ENCODE data around the gene PLCZ1. TPM values are rescaled to one million over a fixed set of nuclear protein-coding genes. Genes with fewer than 3 reads are reported as not detected.
A peak's percentile ranks its signal among the peaks of the same experiment; 100 is the strongest.

PLCZ1 gene
- polyA plus RNA-seq, 3 donors, result not detected

GRCh38 chr12:18723752-18724151, 14.1 kb downstream of the PLCZ1 start:
- H2AFZ ChIP-seq (ENCODE audit: insufficient read depth, low read depth, low read length, poor library complexity, severe bottlenecking), result no peak overlapping the region

GRCh38 chr12:18721452-18721851, 16.4 kb downstream of the PLCZ1 start:
- DNase-seq, result no peak
- Mint-ChIP-seq H3K27ac (no peak overlapping the region), H3K36me3 (no peaks in the 10 kb centered on the region), H3K4me1 (no peaks in the 10 kb centered on the region), H3K4me3 (no peak overlapping the region), H3K9me3 (peaks cover 0 to 5% (median 2%) of the 10 kb centered on the region in 7 donors), H3K27me3 (ENCODE audit: low read depth in 3 of 3) (no peaks in the 10 kb centered on the region)
- no peak for TF ChIP-seq CTCF (IDR thresholded peaks at IDR 0.05)
- Histone ChIP-seq H2AFZ (ENCODE audit: insufficient read depth, low read depth, low read length, poor library complexity, severe bottlenecking) (no peak overlapping the region), H3K36me3 (replicated peaks in 1 of 2; ENCODE audit: control insufficient read depth in 1 of 2, insufficient read depth in 2 of 2, low read length in 2 of 2) (no peaks in the 10 kb centered on the region), H3K4me1 (ENCODE audit: control insufficient read depth in 1 of 2, insufficient read depth in 2 of 2, low read length in 2 of 2) (no peaks in the 10 kb centered on the region), H3K9me3 (replicated peaks in 1 of 2; ENCODE audit: control insufficient read depth in 1 of 2, insufficient read depth in 1 of 2, low read length in 2 of 2) (no peaks in the 10 kb centered on the region), H3K9ac (ENCODE audit: insufficient read depth, low read length, poor library complexity, severe bottlenecking) (no peak overlapping the region), H3K4me3 (replicated peaks in 1 of 3; ENCODE audit: low read depth in 2 of 3, low read length in 3 of 3) (no peak overlapping the region), H3K4me2 (replicated peaks; ENCODE audit: extremely low read depth, low read length, poor library complexity, severe bottlenecking) (no peak overlapping the region), H3K79me2 (ENCODE audit: insufficient read depth, low read length) (no peaks in the 10 kb centered on the region), H4K20me1 (ENCODE audit: insufficient read depth, low read length) (no peaks in the 10 kb centered on the region), H3K27ac (ENCODE audit: low read depth in 1 of 2, low read length in 2 of 2) (no peak overlapping the region), H3K27me3 (ENCODE audit: control insufficient read depth in 2 of 2, insufficient read depth in 2 of 2, low read length in 2 of 2) (no peaks in the 10 kb centered on the region)
- no CpG with 5 or more reads among the region's 1 CpG for WGBS (ENCODE audit: insufficient coverage)
- intact Hi-C loops (cut with micrococcal nuclease), result no loop called here

More at GRCh38 chr12:18723752-18724151, 14.1 kb downstream of the PLCZ1 start:
- Histone ChIP-seq H3K27me3 (ENCODE audit: control insufficient read depth in 2 of 2, insufficient read depth in 2 of 2, low read length in 2 of 2) (no peaks in the 10 kb centered on the region), H3K4me2 (replicated peaks; ENCODE audit: extremely low read depth, low read length, poor library complexity, severe bottlenecking) (no peak overlapping the region), H3K36me3 (replicated peaks in 1 of 2; ENCODE audit: control insufficient read depth in 1 of 2, insufficient read depth in 2 of 2, low read length in 2 of 2) (no peaks in the 10 kb centered on the region), H3K9me3 (replicated peaks in 1 of 2; ENCODE audit: control insufficient read depth in 1 of 2, insufficient read depth in 1 of 2, low read length in 2 of 2) (peaks cover 0 to 4% of the 10 kb centered on the region in 2 donors), H3K27ac (ENCODE audit: low read depth in 1 of 2, low read length in 2 of 2) (no peak overlapping the region), H3K4me1 (ENCODE audit: control insufficient read depth in 1 of 2, insufficient read depth in 2 of 2, low read length in 2 of 2) (no peaks in the 10 kb centered on the region), H3K9ac (ENCODE audit: insufficient read depth, low read length, poor library complexity, severe bottlenecking) (no peak overlapping the region), H3K79me2 (ENCODE audit: insufficient read depth, low read length) (no peaks in the 10 kb centered on the region), H4K20me1 (ENCODE audit: insufficient read depth, low read length) (no peaks in the 10 kb centered on the region), H3K4me3 (replicated peaks in 1 of 3; ENCODE audit: low read depth in 2 of 3, low read length in 3 of 3) (no peak overlapping the region)
- TF ChIP-seq CTCF (IDR thresholded peaks at IDR 0.05), result no peak
- intact Hi-C loops (cut with micrococcal nuclease), result no loop called here
- 100% methylated on average over 1 of the region's 2 CpGs for WGBS (ENCODE audit: insufficient coverage)
- Mint-ChIP-seq H3K4me3 (no peak overlapping the region), H3K9me3 (peaks cover 0 to 6% (median 2%) of the 10 kb centered on the region in 7 donors), H3K4me1 (no peaks in the 10 kb centered on the region), H3K27me3 (ENCODE audit: low read depth in 3 of 3) (no peaks in the 10 kb centered on the region), H3K36me3 (no peaks in the 10 kb centered on the region), H3K27ac (no peak overlapping the region)
- peak in 1 of 3 donors; percentile 4 for DNase-seq

All from CD14-positive monocyte (primary cell).